Measurements from ENCODE around the gene ZNF44.
A peak's percentile ranks its signal among the peaks of the same experiment; 100 is the strongest.
"Not testable (repeated sequence)": the region's sequence is repeated elsewhere in the genome, so short reads cannot be mapped to it uniquely, and the experiment has no call there.

ZNF44 gene

GRCh38 chr19:12294249-12295158, at the start of gene ZNF44:
TSS of gene ZNF44 (minus strand) at chr19:12294883. CDS start at chr19:12294694, 189 bp downstream.
- DNase-seq, result peak; percentile 96 to 98

GRCh38 chr19:12333162-12334159, 38.8 kb upstream of the ZNF44 start, which contains the start of gene ZNF563:
TSS of gene ZNF563 (minus strand) at chr19:12333633. CDS start at chr19:12333482, 151 bp downstream.
- DNase-seq, result peak; percentile 99 to 100

GRCh38 chr19:12331211-12331941, 36.7 kb upstream of the ZNF44 start:
- peak; percentile 85 to 89 for DNase-seq

GRCh38 chr19:12330340-12330739, 35.7 kb upstream of the ZNF44 start:
- no peak for DNase-seq

GRCh38 chr19:12325690-12326089, 31.0 kb upstream of the ZNF44 start:
- DNase-seq, result no peak

GRCh38 chr19:12318782-12319413, 24.2 kb upstream of the ZNF44 start:
- DNase-seq, result no peak

- DNase-seq, result no peak
These were observed 19.9 kb upstream of the ZNF44 start for GRCh38 chr19:12314553-12314952.

- not testable (repeated sequence) for DNase-seq
These were observed 14.2 kb upstream of the ZNF44 start for GRCh38 chr19:12308891-12309290.

- no peak for DNase-seq
These were observed 508 bp upstream of the ZNF44 start for GRCh38 chr19:12295191-12295590.

- DNase-seq, result peak; percentile 56 to 64
These were observed 870 bp downstream of the ZNF44 start for GRCh38 chr19:12293777-12294248.

GRCh38 chr19:12289790-12290065, 5.0 kb downstream of the ZNF44 start:
- DNase-seq, result no peak

- DNase-seq, result no peak
These were observed 6.7 kb downstream of the ZNF44 start for GRCh38 chr19:12287958-12288500.

GRCh38 chr19:12284631-12285030, 10.1 kb downstream of the ZNF44 start:
- no peak for DNase-seq

- no peak for DNase-seq
These were observed 10.5 kb downstream of the ZNF44 start for GRCh38 chr19:12284226-12284625.

GRCh38 chr19:12278713-12279112, 16.0 kb downstream of the ZNF44 start:
- no peak for DNase-seq

- DNase-seq, result no peak
These were observed 21.4 kb downstream of the ZNF44 start for GRCh38 chr19:12272980-12273901.

- DNase-seq, result no peak
These were observed 22.3 kb downstream of the ZNF44 start for GRCh38 chr19:12272386-12272785.

GRCh38 chr19:12270854-12271253, 23.8 kb downstream of the ZNF44 start:
- DNase-seq, result no peak

- DNase-seq, result no peak
These were observed 28.6 kb downstream of the ZNF44 start for GRCh38 chr19:12265921-12266704.

GRCh38 chr19:12261554-12261953, 33.1 kb downstream of the ZNF44 start:
- DNase-seq, result no peak
